ENCODE measurements around the gene SRPX. TPM values are rescaled to one million over a fixed set of nuclear protein-coding genes. Genes with fewer than 3 reads are reported as not detected.

The SRPX gene
- total and polyA plus RNA-seq, 7 donors, result 8.3 to 42.1 (median 17.2) TPM

GRCh38 chrX:38110231-38110630 lies 110.4 kb downstream of the SRPX start:
- DNase-seq (no peak), ATAC-seq (no peak)
- Histone ChIP-seq H3K27me3 (ENCODE audit: insufficient read depth in 3 of 3, low read length in 2 of 3) (peaks cover 0 to 13% (median 0%) of the 10 kb centered on the region in 3 donors), H3K9me3 (no peaks in the 10 kb centered on the region), H3K4me3 (no peak overlapping the region), H3K36me3 (ENCODE audit: insufficient read depth in 1 of 2, low read depth in 1 of 2) (no peaks in the 10 kb centered on the region), H3K4me1 (no peaks in the 10 kb centered on the region), H3K27ac (no peak overlapping the region)
- 48 to 60% (median 58%) methylated on average over 6 of the region's 6 CpGs for WGBS, 3 donors
- intact Hi-C loops (cut with DNase I), result no loop called here
- no peak for TF ChIP-seq CTCF (IDR thresholded peaks at IDR 0.05)

GRCh38 chrX:38109042-38109898 lies 111.4 kb downstream of the SRPX start:
- Histone ChIP-seq H3K27ac (no peak overlapping the region), H3K9me3 (no peaks in the 10 kb centered on the region), H3K36me3 (ENCODE audit: insufficient read depth in 1 of 2, low read depth in 1 of 2) (no peaks in the 10 kb centered on the region), H3K4me3 (no peak overlapping the region), H3K27me3 (ENCODE audit: insufficient read depth in 3 of 3, low read length in 2 of 3) (peaks cover 0 to 19% (median 0%) of the 10 kb centered on the region in 3 donors), H3K4me1 (no peaks in the 10 kb centered on the region)
- DNase-seq, result no peak
- intact Hi-C loops (cut with DNase I), result no loop called here
- WGBS, 3 donors, result 76 to 96% (median 91%) methylated on average over 4 of the region's 4 CpGs
- ATAC-seq, result no peak
- TF ChIP-seq CTCF (IDR thresholded peaks at IDR 0.05), result no peak

- H3K4me1 ChIP-seq, result no peaks in the 10 kb centered on the region
- H3K9me3 ChIP-seq, result no peaks in the 10 kb centered on the region
- H3K27ac ChIP-seq, result no peak overlapping the region
- no peak for TF ChIP-seq CTCF (IDR thresholded peaks at IDR 0.05)
- intact Hi-C loops (cut with DNase I), result no loop called here
- ATAC-seq, result no peak
- H3K4me3 ChIP-seq, result no peak overlapping the region
- no peak for DNase-seq
- H3K36me3 ChIP-seq (ENCODE audit: insufficient read depth in 1 of 2, low read depth in 1 of 2), result no peaks in the 10 kb centered on the region
- H3K27me3 ChIP-seq (ENCODE audit: insufficient read depth in 3 of 3, low read length in 2 of 3), result peaks cover 0 to 11% (median 0%) of the 10 kb centered on the region in 3 donors
- WGBS, 3 donors, result 80 to 83% (median 82%) methylated on average over 6 of the region's 6 CpGs
Measured at GRCh38 chrX:38108364-38108763, 112.3 kb downstream of the SRPX start.

GRCh38 chrX:38106991-38107655 lies 113.5 kb downstream of the SRPX start:
- WGBS, 3 donors, result 15 to 20% (median 18%) methylated on average over 6 of the region's 6 CpGs

More at GRCh38 chrX:38106991-38107655, 113.5 kb downstream of the SRPX start:
- no peak for ATAC-seq
- DNase-seq, result no peak
- H3K9me3 ChIP-seq, result no peaks in the 10 kb centered on the region
- H3K27ac ChIP-seq, result no peak overlapping the region
- intact Hi-C loops (cut with DNase I), result no loop called here
- no peaks in the 10 kb centered on the region for H3K4me1 ChIP-seq
- no peak for TF ChIP-seq CTCF (IDR thresholded peaks at IDR 0.05)
- H3K27me3 ChIP-seq (ENCODE audit: insufficient read depth in 3 of 3, low read length in 2 of 3), result peaks cover 0 to 22% (median 0%) of the 10 kb centered on the region in 3 donors
- no peak overlapping the region for H3K4me3 ChIP-seq
- no peaks in the 10 kb centered on the region for H3K36me3 ChIP-seq (ENCODE audit: insufficient read depth in 1 of 2, low read depth in 1 of 2)

All from psoas muscle (tissue), 8 donors.